Jurkat, Clone E6-1 (cell line): Measurements from ENCODE around the gene HMBS.

Experiments
- DNase-seq: peaks from one replicate; pipeline ENCODE4 v3.0.0-alpha.2; 2011; ENCODE audit warnings: low read depth, low spot score
- H3K4me3 ChIP-seq: 2 replicates; pipeline ENCODE4 v1.5.1; 2011; ENCODE audit warnings: mild to moderate bottlenecking, low read length, control low read depth, moderate library complexity

The HMBS gene

DNA sequence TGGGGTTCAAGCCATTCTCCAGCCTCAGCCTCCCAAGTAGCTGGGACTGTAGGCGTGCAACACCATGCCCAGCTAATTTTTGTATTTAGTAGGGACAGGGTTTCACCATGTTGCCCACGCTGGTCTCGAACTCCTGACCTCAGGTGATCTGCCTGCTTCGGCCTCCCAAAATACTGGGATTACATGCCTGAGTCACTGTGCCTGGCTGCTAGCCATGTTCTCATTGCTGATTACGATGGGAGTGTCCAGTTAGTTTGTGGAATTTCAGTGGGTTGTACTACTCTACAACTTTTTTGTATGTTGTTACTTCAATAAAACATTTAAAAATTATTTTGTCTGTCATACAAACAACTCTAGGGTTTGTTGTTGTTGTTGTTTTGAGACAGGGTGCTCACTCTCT lies 21.9 kb upstream of the HMBS start:
- H3K4me3 ChIP-seq: no peak overlapping the region
- DNase-seq: no peak

DNA sequence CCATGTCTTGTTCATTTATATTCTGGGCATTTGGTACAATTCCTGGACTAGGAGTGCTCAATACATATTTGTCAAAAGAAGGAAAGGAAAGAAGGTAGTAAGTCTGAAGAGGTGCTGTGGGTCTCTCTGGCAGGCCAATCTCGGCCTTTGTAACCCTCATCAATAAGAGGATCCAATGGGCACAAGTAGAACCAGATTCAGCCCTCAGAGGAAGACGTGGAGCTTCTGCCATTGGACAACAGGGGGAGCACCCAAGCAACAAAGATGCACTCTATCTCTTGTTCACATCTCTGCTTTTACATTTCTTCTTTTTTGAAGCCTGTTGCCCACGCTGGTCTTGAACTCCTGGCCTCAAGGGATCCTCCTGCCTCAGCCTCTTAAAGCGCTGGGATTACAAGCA lies 19.3 kb upstream of the HMBS start:
- H3K4me3 ChIP-seq: no peak overlapping the region
- peak; percentile 57 for DNase-seq

GRCh38 chr11:119067371-119068222 lies 17.1 kb upstream of the HMBS start, which contains the start of gene VPS11:
Gene VPS11 (plus strand): TSS chr11:119067818. CDS start chr11:119067824, 6 bp downstream.
- DNase-seq: peak; percentile 97

DNA sequence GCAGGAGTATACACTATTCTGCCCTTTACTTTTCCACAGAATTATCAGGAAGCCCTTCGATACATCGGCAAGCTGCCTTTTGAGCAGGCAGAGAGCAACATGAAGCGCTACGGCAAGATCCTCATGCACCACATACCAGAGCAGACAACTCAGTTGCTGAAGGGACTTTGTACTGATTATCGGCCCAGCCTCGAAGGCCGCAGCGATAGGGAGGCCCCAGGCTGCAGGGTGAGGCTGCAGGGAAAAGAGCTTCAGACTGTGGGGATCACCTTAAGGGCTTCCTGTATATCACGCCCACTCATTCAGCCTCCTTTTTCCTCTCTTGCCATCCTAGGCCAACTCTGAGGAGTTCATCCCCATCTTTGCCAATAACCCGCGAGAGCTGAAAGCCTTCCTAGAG lies 6.8 kb upstream of the HMBS start:
- H3K4me3 ChIP-seq: no peak overlapping the region
- no peak for DNase-seq

More at GRCh38 chr11:119067371-119068222, 17.1 kb upstream of the HMBS start, which contains the start of gene VPS11:
- peak within 1 kb of the TSS; percentile 79 for H3K4me3 ChIP-seq

GRCh38 chr11:119078675-119079420 lies 5.8 kb upstream of the HMBS start:
- no peak for DNase-seq
- H3K4me3 ChIP-seq: no peak overlapping the region

DNA sequence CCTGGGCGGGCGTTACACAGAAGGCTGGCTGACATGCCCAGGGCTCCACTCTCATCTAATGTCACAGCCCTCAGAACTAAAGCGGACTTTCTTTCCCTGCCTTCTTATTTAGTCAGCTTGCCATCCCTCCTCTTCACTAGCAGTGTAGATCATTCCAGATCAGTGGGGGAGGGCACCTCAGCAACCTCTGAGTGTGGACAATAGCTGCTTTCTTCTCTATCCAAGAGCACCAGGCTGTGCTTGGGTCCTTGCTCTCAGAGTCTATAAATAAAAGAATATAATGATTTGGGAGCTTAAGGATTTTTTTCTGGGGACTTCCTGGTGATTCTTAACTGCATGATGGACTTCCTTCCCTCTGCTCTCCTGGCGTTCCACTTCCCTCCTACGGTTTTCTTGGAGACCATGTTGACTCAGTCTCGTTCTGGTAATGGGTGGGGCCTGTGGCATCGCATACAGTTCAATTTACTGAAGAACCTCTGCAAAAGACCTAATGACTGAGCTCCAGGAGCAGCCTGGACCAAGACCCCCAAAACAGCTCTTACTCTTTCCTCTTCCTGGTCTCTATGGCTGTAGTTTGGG lies 2.9 kb upstream of the HMBS start:
- no peak for DNase-seq
- no peak overlapping the region for H3K4me3 ChIP-seq

DNA sequence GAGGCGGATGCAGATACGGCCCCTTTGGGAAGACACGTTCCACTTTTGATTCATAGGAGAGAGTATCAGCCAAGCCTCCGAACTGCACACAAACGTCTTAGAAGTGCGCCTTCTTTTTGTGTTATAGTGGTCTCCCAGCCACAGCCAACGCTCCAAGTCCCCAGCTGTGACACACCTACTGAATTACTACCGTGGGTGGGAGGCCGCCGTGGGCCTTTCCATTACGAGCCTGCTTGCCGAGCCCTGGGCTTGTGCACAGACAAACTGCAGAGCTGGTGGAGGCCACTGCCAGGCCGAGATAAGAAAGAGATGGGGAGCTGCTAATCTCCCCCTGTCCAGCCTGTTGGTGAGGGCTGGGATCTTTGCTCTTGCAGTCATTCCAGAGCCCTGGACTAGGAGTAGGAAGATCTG lies 761 bp downstream of the HMBS start:
- peak overlapping the region; percentile 96 for H3K4me3 ChIP-seq
- no peak for DNase-seq

- no peak overlapping the region for H3K4me3 ChIP-seq
- DNase-seq: no peak
These were observed 2.4 kb downstream of the HMBS start for GRCh38 chr11:119087123-119087522.

DNA sequence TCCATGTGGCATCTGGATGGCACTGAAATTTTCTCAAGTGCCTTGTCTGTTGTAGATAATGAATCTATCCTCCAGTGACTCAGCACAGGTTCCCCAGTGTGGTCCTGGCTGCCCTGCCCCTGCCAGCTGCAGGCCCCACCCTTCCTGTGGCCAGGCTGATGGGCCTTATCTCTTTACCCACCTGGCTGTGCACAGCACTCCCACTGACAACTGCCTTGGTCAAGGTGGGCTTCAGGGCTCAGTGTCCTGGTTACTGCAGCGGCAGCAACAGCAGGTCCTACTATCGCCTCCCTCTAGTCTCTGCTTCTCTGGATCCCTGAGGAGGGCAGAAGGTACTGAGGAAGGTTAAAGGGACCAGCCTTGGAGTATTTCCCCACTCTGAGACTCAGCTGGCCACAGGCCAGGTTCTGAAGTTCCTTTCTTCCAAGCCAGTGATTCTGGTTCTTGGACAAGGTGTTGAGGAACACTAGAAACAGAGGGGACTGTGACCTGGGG lies 3.1 kb downstream of the HMBS start:
- H3K4me3 ChIP-seq: no peak overlapping the region

GRCh38 chr11:119088406-119088805 lies 3.7 kb downstream of the HMBS start:
- no peak for DNase-seq
- H3K4me3 ChIP-seq: no peak overlapping the region

More for the DNA sequence above, 3.1 kb downstream of the HMBS start:
- no peak for DNase-seq

- no peak overlapping the region for H3K4me3 ChIP-seq
- DNase-seq: no peak
These were observed 4.6 kb downstream of the HMBS start for GRCh38 chr11:119089319-119089718.

- no peak overlapping the region for H3K4me3 ChIP-seq
- DNase-seq: no peak
These were observed 6.5 kb downstream of the HMBS start for GRCh38 chr11:119091178-119091577.

- DNase-seq: no peak
- no peak overlapping the region for H3K4me3 ChIP-seq
These were observed 7.5 kb downstream of the HMBS start for GRCh38 chr11:119091966-119092879.

DNA sequence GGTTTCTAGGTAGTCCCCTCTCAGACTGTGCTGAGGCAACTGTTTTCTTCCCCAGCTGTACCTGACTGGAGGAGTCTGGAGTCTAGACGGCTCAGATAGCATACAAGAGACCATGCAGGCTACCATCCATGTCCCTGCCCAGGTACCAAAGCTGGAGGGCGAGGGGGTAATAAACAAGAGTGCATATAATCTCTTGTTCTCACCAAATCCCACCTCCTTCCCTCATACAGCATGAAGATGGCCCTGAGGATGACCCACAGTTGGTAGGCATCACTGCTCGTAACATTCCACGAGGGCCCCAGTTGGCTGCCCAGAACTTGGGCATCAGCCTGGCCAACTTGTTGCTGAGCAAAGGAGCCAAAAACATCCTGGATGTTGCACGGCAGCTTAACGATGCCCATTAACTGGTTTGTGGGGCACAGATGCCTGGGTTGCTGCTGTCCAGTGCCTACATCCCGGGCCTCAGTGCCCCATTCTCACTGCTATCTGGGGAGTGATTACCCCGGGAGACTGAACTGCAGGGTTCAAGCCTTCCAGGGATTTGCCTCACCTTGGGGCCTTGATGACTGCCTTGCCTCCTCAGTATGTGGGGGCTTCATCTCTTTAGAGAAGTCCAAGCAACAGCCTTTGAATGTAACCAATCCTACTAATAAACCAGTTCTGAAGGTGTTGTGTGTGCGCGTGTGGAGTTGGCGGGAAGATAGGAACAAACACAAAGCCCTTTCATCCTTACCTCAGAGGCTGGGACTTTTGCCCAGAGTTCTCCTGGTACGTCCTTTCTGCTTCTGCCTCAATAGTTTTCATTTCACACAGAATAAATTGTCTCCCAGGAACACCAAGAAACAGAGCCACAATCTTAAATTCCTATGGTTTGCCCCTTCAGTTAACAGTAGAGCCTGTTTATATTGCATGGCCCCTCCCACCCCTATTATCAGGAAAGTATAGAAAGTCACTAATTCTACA lies 8.5 kb downstream of the HMBS start:
- no peak for DNase-seq
- H3K4me3 ChIP-seq: peak overlapping the region; percentile 69

- no peak for DNase-seq
- H3K4me3 ChIP-seq: peak overlapping the region; percentile 69
These were observed 9.5 kb downstream of the HMBS start for GRCh38 chr11:119093942-119094815.

- no peak for DNase-seq
- peak overlapping the region; percentile 69 for H3K4me3 ChIP-seq
These were observed 10.1 kb downstream of the HMBS start for GRCh38 chr11:119094816-119095065.
